Choroid plexus epithelial cell (primary cell): Measurements from ENCODE around the gene ROMO1.
"Not testable (repeated sequence)": the region's sequence is repeated elsewhere in the genome, so short reads cannot be mapped to it uniquely, and the experiment has no call there.

Experiments
- DNase-seq: peaks from one replicate; pipeline ENCODE4 v3.0.0-alpha.2; 2010; ENCODE audit warnings: low read depth
- H3K4me3 ChIP-seq: 2 replicates; pipeline ENCODE4 v1.5.1; 2011; ENCODE audit warnings: low read depth, mild to moderate bottlenecking, control low read depth, low read length, moderate library complexity
- TF ChIP-seq, protein P1 (sequence below): conservative IDR thresholded peaks from 2 replicates; pipeline ENCODE4 v1.5.1; 2011; ENCODE audit warnings: low read depth, mild to moderate bottlenecking, control low read depth, inconsistent platforms, low read length, moderate library complexity

ROMO1 gene

GRCh38 chr20:35674921-35675320 lies 24.3 kb upstream of the ROMO1 start:
- TF ChIP-seq, protein P1, sequence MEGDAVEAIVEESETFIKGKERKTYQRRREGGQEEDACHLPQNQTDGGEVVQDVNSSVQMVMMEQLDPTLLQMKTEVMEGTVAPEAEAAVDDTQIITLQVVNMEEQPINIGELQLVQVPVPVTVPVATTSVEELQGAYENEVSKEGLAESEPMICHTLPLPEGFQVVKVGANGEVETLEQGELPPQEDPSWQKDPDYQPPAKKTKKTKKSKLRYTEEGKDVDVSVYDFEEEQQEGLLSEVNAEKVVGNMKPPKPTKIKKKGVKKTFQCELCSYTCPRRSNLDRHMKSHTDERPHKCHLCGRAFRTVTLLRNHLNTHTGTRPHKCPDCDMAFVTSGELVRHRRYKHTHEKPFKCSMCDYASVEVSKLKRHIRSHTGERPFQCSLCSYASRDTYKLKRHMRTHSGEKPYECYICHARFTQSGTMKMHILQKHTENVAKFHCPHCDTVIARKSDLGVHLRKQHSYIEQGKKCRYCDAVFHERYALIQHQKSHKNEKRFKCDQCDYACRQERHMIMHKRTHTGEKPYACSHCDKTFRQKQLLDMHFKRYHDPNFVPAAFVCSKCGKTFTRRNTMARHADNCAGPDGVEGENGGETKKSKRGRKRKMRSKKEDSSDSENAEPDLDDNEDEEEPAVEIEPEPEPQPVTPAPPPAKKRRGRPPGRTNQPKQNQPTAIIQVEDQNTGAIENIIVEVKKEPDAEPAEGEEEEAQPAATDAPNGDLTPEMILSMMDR, result no peak
- no peak overlapping the region for H3K4me3 ChIP-seq
- no peak for DNase-seq

- TF ChIP-seq, protein P1, result no peak
- no peak for DNase-seq
- no peak overlapping the region for H3K4me3 ChIP-seq
Measured at GRCh38 chr20:35680452-35681183, 18.6 kb upstream of the ROMO1 start.

DNA sequence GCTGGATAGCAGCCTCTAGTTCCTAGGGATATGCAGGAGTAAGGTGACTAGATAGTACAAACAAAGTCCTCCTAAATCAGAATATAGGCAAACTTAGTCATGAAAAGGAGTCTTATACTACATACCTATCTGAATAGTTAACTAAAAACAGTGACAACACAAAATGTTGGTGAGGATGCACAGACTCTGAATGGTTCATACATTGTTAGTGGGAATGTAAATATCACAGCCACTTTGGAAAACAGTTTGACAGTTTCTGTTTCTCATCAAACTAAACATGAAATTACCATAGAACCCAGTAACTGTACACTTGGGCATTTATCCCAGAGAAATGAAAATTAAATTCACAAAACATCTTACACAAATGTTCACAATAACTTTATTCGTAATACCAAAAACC lies 17.2 kb upstream of the ROMO1 start:
- H3K4me3 ChIP-seq, result no peak overlapping the region
- TF ChIP-seq, protein P1, result no peak
- no peak for DNase-seq

DNA sequence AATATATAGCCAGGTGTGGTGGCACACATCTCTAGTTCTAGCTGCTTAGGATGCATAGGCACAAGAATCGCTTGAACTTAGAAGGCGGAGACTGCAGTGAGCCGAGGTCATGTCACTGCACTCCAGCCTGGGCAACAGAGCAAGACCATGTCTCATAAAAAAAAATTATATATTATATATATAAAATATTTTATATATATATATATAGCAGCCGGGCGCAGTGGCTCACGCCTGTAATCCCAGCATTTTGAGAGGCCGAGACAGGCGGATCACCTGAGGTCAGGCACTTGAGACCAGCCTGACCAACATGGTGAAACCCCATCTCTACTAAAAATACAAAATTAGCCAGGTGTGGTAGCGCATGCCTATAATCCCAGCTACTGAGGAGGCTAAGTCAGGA lies 13.8 kb upstream of the ROMO1 start:
- not testable (repeated sequence) for DNase-seq, H3K4me3 ChIP-seq

- not testable (repeated sequence) for DNase-seq
- TF ChIP-seq, protein P1, result peak; percentile 44
Measured at GRCh38 chr20:35686872-35687271, 12.3 kb upstream of the ROMO1 start.

DNA sequence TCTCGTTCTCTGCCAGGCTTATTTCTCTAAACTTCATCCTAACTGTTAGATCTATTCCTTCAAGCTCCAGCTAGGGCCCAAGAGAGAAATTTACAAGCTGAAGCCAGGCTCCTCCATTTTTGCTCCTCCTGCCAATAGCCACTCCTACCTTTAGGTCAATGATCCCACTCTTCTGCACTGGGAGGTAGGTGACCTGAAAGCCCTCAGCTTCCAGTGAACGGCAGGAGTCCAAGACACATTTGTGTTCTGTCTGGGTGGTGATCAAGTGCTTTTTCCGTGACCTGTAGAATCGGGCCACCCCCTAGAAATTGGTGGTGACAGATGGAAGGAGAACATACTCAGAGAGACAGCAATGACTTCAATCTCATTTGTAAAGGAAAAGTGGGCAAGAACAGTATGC lies 8.9 kb upstream of the ROMO1 start:
- no peak overlapping the region for H3K4me3 ChIP-seq
- DNase-seq, result no peak
- TF ChIP-seq, protein P1, result no peak

More at GRCh38 chr20:35686872-35687271, 12.3 kb upstream of the ROMO1 start:
- H3K4me3 ChIP-seq, result not testable (repeated sequence)

GRCh38 chr20:35695245-35695749 lies 3.9 kb upstream of the ROMO1 start:
- no peak for DNase-seq
- TF ChIP-seq, protein P1, result no peak
- H3K4me3 ChIP-seq, result no peak overlapping the region
